ENCODE results near the gene TEF.

The TEF gene

DNA sequence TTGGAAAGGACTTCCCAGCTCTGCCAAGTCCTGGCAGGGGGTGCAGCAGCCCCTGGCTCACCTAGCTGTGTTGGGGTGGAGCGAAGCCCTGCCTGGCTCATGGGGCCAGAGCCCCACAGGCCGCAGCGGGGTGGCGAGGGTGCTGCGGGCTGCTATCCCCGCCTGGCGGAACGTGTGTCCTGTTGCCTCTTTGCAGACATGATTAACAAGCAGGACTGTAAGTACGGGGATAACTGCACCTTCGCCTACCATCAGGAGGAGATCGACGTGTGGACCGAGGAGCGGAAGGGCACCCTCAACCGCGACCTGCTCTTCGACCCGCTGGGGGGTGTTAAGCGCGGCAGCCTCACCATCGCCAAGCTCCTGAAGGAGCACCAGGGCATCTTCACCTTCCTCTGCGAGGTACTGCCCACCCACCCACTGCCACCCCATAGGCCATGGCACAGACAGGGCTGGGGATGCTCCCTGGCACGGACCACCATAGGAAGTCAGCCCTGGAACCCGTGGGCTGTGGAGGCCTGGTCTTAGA is 35.9 kb upstream of the TEF start:
- no peak overlapping the region for H3K4me3 ChIP-seq (replicated peaks; ENCODE audit: insufficient read depth, low read length)
- H3K27me3 ChIP-seq (ENCODE audit: insufficient read depth, poor library complexity, severe bottlenecking) = no peaks in the 10 kb centered on the region
- H3K27ac ChIP-seq (replicated peaks) = no peak overlapping the region
- TF ChIP-seq, protein P1, sequence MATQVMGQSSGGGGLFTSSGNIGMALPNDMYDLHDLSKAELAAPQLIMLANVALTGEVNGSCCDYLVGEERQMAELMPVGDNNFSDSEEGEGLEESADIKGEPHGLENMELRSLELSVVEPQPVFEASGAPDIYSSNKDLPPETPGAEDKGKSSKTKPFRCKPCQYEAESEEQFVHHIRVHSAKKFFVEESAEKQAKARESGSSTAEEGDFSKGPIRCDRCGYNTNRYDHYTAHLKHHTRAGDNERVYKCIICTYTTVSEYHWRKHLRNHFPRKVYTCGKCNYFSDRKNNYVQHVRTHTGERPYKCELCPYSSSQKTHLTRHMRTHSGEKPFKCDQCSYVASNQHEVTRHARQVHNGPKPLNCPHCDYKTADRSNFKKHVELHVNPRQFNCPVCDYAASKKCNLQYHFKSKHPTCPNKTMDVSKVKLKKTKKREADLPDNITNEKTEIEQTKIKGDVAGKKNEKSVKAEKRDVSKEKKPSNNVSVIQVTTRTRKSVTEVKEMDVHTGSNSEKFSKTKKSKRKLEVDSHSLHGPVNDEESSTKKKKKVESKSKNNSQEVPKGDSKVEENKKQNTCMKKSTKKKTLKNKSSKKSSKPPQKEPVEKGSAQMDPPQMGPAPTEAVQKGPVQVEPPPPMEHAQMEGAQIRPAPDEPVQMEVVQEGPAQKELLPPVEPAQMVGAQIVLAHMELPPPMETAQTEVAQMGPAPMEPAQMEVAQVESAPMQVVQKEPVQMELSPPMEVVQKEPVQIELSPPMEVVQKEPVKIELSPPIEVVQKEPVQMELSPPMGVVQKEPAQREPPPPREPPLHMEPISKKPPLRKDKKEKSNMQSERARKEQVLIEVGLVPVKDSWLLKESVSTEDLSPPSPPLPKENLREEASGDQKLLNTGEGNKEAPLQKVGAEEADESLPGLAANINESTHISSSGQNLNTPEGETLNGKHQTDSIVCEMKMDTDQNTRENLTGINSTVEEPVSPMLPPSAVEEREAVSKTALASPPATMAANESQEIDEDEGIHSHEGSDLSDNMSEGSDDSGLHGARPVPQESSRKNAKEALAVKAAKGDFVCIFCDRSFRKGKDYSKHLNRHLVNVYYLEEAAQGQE (IDR thresholded peaks at IDR 0.05; ENCODE audit: insufficient replicate concordance, low read depth) = no peak
- TF ChIP-seq SPI1 (IDR thresholded peaks at IDR 0.05; ENCODE audit: borderline replicate concordance, low read depth) (no peak), POLR2AphosphoS5 (IDR thresholded peaks at IDR 0.05; ENCODE audit: low read depth) (no peak), GABPA (IDR thresholded peaks at IDR 0.05; ENCODE audit: low read depth) (no peak)
- TF ChIP-seq, protein P2, sequence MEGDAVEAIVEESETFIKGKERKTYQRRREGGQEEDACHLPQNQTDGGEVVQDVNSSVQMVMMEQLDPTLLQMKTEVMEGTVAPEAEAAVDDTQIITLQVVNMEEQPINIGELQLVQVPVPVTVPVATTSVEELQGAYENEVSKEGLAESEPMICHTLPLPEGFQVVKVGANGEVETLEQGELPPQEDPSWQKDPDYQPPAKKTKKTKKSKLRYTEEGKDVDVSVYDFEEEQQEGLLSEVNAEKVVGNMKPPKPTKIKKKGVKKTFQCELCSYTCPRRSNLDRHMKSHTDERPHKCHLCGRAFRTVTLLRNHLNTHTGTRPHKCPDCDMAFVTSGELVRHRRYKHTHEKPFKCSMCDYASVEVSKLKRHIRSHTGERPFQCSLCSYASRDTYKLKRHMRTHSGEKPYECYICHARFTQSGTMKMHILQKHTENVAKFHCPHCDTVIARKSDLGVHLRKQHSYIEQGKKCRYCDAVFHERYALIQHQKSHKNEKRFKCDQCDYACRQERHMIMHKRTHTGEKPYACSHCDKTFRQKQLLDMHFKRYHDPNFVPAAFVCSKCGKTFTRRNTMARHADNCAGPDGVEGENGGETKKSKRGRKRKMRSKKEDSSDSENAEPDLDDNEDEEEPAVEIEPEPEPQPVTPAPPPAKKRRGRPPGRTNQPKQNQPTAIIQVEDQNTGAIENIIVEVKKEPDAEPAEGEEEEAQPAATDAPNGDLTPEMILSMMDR (IDR thresholded peaks at IDR 0.05; ENCODE audit: insufficient read depth, low read length) = no peak
- no peak for DNase-seq (ENCODE audit: low read depth in 1 of 2, low spot score in 1 of 2)

DNA sequence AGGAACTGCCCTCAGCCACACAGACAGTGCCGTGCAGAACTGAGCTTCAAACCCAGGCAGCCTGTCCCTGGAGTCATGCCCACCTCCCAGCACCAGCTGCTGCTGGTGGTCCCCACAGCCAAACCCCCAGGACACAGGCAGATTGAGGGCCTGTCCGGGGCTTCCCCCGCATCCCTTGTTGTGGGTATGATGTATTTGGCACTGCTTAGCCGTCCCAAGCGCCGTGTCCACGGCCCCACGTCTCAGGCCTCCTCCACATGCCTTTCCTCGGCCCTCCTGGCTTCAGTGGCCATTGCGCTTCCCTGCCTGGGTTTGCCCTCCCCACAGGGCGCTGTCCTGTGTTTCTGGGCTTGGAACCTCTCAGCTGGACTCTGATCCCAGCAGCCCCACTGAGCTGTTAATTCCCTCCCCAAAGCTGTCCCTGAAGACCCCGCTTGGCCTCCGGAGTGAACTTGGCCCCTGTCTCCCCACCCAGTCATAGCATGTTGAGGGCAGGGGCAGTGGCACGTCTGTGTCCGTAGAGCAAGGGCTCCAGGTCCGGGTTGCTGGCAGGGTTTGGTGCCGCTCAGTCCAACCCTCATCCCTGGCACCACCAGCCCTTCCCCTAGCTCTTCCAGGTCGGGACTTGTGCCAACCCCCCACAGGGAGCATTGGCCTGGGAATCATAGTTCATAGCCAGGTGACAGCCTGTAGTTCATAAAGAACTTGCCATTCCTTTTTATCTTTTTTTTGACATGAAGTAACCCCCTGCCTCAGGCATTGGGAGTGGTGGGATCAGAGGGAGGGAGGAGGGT is 34.5 kb upstream of the TEF start:
- TF ChIP-seq POLR2AphosphoS5 (IDR thresholded peaks at IDR 0.05; ENCODE audit: low read depth) (no peak), SPI1 (IDR thresholded peaks at IDR 0.05; ENCODE audit: borderline replicate concordance, low read depth) (no peak), GABPA (IDR thresholded peaks at IDR 0.05; ENCODE audit: low read depth) (no peak)
- TF ChIP-seq, protein P2 (IDR thresholded peaks at IDR 0.05; ENCODE audit: insufficient read depth, low read length) = no peak
- TF ChIP-seq, protein P1 (IDR thresholded peaks at IDR 0.05; ENCODE audit: insufficient replicate concordance, low read depth) = no peak
- H3K27me3 ChIP-seq (ENCODE audit: insufficient read depth, poor library complexity, severe bottlenecking) = no peaks in the 10 kb centered on the region
- DNase-seq (ENCODE audit: low read depth in 1 of 2, low spot score in 1 of 2) = no peak
- H3K4me3 ChIP-seq (replicated peaks; ENCODE audit: insufficient read depth, low read length) = no peak overlapping the region
- H3K27ac ChIP-seq (replicated peaks) = no peak overlapping the region

DNA sequence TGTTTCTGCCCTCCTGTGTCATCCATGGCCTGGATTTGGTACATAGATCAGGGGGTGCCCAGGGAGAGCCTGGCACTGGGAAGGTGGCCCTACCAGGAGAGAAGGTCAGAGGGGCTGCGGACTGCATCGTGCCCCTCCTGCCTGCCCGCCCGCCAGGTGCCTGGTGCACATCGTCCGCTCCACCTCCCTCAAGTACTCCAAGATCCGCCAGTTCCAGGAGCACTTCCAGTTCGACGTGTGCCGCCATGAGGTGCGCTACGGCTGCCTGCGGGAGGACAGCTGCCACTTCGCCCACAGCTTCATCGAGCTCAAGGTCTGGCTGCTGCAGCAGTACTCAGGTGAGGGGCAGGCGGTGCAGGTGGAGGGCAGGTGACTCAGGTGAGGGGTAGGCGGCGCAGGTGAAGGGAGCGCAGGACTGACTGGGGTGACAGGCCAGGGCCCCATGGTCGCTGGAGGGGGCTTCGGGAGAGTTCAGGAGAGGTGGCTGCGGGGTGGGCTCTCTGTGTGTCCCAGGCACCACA is 32.7 kb upstream of the TEF start:
- no peak for TF ChIP-seq GABPA (IDR thresholded peaks at IDR 0.05; ENCODE audit: low read depth)
- Histone ChIP-seq H3K27me3 (ENCODE audit: insufficient read depth, poor library complexity, severe bottlenecking) (no peaks in the 10 kb centered on the region), H3K27ac (replicated peaks) (no peak overlapping the region), H3K4me3 (replicated peaks; ENCODE audit: insufficient read depth, low read length) (no peak overlapping the region)
- DNase-seq (ENCODE audit: low read depth in 1 of 2, low spot score in 1 of 2) = no peak

DNA sequence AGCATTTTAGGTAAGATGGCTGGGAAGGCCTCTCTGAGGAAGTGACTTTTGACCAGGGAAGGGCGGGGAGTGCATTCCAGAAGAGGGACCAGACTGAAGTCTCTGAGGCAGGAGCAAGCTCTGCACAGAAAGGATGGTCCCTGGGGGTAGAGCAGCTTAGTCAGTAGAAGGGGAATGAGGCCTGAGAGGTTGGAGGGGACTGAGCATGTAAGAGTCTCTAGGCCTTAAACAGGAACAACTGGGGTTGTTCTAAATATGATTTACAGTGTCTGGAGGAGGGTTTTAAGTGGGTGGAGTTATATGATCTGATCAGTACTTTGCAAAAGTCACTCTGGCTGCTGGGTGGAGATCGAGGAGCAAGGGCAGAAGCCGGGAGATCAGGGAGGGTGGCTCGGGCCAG is 31.7 kb upstream of the TEF start:
- Histone ChIP-seq H3K27ac (replicated peaks) (no peak overlapping the region), H3K27me3 (ENCODE audit: insufficient read depth, poor library complexity, severe bottlenecking) (no peaks in the 10 kb centered on the region), H3K4me3 (replicated peaks; ENCODE audit: insufficient read depth, low read length) (no peak overlapping the region)
- DNase-seq (ENCODE audit: low read depth in 1 of 2, low spot score in 1 of 2) = no peak
- TF ChIP-seq, protein P1 (IDR thresholded peaks at IDR 0.05; ENCODE audit: insufficient replicate concordance, low read depth) = no peak
- TF ChIP-seq SPI1 (IDR thresholded peaks at IDR 0.05; ENCODE audit: borderline replicate concordance, low read depth) = no peak
